ENCODE data around the gene MOSMO.

The MOSMO gene

GRCh38 chr16:22053921-22054341 is 46.0 kb downstream of the MOSMO start:
- no peak for DNase-seq

- no peak for DNase-seq
Observed at GRCh38 chr16:22054847-22055590, 47.1 kb downstream of the MOSMO start.

DNA sequence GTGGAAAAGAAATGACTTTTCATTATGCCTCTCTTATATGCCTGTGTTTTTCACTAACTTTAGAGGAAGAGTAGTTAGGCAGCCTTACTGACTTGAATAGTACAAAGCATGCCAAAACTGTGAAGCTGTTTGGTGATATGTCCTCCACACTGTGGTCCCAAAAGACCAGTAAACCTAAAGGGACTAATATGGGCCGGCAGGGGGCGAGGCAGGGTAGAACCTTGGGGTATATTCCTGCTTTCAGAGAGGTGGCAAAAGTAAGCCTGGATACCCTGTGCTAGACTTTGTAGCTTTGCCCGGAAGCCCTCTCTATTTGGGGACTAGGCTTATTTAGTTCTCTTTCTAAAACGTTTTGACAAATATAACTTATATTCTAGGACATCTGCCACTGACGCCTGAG is 48.0 kb downstream of the MOSMO start:
- DNase-seq, result no peak

DNA sequence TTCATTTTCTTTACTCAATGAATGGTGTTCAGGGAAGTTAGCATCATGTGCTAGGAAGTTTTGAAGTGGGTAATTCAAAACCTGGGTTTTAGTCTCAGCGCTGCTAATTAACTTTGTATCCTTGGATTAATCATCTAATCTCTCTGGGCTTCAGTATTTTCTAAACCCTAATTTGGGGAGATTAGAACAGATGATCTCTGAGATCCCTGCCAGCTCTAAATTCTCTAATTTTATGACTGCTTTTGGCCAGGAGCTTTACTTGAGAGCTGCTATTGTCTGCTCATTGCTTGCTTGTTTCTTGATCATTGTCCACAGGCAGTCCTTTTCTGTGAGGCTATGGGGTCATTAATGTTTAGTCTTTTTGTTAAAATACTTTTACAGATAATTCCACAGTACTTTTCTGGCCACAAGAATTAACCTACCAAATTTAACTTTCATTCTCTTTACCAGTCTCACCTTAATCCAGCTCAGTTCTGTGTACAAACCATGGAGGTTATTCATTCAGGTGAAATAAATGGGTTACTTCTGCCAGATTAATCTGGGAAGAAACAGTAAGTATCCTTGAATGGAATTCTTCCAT is 56.1 kb downstream of the MOSMO start:
- no peak for DNase-seq

- DNase-seq, result no peak
Observed at GRCh38 chr16:22065252-22065651, 57.3 kb downstream of the MOSMO start.

DNA sequence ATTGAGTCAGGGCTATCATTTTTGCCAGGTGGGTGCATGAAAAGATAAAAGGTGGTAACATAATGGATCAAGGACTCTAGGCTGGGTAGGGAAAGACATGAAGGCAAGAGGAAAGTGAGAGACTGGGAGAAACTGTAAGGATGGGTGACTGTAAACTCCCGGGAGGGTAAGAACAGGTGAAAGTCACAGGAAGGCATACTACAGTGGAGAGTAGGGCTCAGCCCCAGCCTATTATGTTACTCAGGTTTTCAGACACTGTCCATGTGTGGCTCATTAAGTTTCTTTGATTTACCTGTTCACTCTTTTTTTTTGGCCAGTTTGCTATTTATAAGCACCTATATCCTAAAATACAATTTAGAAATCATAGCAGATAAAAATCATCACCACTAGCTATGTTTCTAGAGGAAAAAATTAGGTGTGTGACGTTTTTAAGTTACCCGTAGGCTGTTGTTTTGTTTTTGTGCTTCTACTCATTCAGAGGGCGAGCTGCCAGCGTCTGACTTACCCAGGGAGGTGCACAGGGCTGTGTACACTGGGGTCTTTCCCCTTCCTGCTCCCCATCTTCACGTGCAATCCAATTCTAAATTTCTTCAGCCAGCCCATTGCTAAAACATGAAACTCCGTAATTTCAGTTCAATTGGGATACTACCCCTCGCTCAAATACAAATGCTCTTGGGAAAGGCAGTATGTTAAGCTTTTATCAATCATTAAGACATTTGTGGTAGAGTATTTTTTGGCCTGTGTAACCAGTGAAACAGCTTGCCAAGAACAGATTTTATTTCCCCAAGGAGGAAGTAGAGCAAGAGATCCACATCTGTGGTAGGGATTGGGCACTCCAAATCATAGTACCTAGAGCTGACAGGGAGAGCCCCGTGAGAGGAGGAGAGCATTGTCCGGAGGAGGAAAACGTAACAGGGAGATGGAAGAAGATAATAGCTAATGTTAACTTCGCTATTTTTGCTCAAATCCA is 62.7 kb downstream of the MOSMO start:
- no peak for DNase-seq

DNA sequence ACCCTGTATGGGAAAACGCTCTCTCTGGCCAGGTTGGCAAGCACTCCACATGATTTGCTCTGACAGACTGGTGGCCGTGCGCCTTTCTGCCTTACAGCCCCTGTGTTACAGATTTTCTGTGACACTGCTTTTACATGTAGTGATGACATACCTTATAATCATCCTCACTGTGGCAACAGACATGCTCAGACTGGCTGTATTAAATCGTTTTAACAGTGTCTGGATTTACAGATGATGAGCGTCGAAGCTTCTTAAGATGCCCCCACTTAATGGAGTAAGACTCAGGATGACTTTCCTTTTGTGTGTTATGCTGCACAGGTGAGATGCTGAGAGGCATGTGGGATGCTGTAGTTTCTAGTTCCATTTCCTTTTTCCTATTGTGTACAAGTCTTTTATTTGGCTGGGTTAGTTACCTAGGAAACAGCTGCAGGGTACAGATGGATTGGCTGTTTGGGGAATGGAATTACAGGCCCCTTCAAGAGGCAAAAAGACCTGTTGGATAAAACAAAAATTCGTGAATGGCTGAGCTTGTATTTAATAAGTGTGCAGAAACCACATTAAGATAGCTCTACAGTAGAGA is 63.5 kb downstream of the MOSMO start:
- DNase-seq, result no peak

GRCh38 chr16:22073350-22073749 is 65.4 kb downstream of the MOSMO start:
- DNase-seq, result no peak

- DNase-seq, result no peak
Observed at GRCh38 chr16:22075043-22075757, 67.3 kb downstream of the MOSMO start.

DNA sequence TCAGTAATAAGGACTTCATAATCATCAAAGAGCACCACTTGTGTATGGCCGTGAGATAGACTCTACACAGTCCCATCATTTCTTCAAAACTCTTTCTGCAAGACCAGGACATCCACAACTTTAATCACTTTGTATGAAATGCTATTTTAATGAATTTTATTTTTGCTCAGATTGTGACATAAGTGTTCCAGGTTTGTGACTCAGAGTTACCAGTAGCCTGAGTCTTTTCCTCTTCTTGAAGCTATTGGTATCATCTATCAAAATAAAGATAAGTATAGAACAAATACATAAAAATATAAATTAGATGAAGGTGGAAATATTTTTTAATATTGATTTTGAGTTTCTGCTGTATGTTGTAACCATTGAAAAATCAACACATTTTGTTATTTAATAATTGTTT is 67.9 kb downstream of the MOSMO start:
- no peak for DNase-seq

- peak; percentile 75 for DNase-seq
Observed at GRCh38 chr16:22077700-22078313, 69.9 kb downstream of the MOSMO start.

DNA sequence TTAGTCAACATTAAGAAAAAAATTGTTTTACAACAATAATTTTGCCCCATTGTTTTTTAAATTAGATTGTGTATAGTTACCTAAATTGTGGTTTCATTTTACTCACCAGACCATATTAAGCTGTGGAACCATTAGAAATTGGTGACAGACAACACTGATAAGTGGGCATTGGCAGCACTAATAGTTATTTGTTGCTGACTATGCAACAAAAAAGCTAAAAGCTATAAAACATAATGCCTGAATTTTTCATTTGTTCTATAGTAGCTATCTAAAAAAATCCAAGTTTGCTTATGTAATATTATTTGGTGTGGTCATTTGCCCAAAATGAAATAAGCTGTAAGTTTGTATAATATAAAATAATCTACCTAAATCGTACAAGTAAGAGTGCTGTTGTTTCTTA is 70.7 kb downstream of the MOSMO start:
- no peak for DNase-seq

- DNase-seq, result no peak
Observed at GRCh38 chr16:22081050-22081449, 73.1 kb downstream of the MOSMO start.

DNA sequence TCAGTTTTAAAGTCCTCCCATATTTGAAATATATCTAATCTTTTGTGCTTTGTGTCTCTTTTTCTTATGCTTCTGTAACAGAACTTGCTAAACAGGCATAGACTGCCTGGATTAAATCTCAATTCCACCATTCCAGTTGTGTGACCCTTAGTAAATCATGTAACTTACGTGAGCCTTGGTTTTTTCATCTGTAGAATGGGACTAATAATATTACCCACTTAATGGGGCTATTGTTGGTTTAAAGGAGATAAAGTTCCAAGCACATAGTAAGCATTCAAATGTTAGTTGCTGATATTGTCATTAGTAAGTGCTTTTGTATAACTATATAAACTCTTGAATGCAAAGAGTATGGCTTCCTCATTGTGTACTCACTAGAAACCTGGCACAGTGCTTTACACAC is 78.5 kb downstream of the MOSMO start:
- no peak for DNase-seq

- DNase-seq, result no peak
Observed at GRCh38 chr16:22088642-22089041, 80.7 kb downstream of the MOSMO start.

GRCh38 chr16:22089910-22090309 is 82.0 kb downstream of the MOSMO start:
- no peak for DNase-seq

- DNase-seq, result no peak
Observed at GRCh38 chr16:22091721-22092120, 83.8 kb downstream of the MOSMO start.

- DNase-seq, result no peak
Observed at GRCh38 chr16:22092143-22092933, 84.4 kb downstream of the MOSMO start, which contains the start of gene VWA3A. VWA3A (plus strand) TSS chr16:22092541; CDS start chr16:22092638, 97 bp downstream.

DNA sequence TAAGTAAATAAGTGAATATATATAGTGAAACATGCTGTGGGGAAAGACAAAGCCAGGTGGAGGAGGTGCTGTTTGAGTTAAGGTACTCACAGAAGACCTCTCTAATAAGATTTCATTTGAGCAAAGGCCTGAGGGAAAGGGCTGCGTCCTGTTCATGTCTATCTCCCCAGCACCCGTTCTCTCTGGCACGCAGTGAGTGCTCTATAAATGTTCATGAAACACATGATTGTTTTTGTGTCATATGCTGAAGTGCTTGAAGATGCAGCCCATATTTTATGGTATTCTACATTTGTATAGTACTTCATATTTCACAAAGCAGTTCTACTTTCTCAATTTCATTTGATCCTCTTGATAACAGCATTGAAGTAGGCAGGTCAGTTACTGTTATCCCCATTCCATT is 85.4 kb downstream of the MOSMO start:
- DNase-seq, result no peak

DNA sequence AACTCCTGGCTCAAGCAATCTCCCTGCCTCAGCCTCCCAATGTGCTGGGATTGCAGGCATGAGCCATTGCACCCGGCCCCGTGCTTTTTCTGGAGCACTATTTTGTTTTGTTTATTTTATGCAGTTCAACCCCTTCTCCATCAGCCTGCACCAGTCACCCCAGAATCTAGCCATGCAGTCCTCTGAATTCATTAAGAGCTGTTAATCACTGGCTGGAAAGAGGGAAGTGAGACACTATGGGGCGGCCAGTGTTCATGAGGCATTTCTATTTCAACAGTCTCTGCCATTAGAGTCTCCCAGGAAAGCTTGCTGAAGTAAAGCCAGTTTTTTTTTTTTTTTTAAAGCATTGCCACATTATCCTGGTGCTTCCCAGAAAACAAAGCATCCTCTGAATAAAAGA is 86.1 kb downstream of the MOSMO start:
- DNase-seq, result no peak

All from activated CD8-positive, alpha-beta memory T cell treated with anti-CD3 and anti-CD28 coated beads, Interleukin-2, amount 50 U/mL, for 4 hours (primary cell).